ENCODE results near the gene FOXP1.

Gene FOXP1

GRCh38 chr3:71045917-71046282, 537.6 kb downstream of the FOXP1 start:
- Histone ChIP-seq H3K79me2 (ENCODE audit: control insufficient read depth, low read length) (no peaks in the 10 kb centered on the region), H3K36me3 (ENCODE audit: control insufficient read depth, low read length) (peaks cover 53% of the 10 kb centered on the region), H3K27me3 (ENCODE audit: control insufficient read depth, low read length) (no peaks in the 10 kb centered on the region), H3K27ac (ENCODE audit: low read depth, low read length) (no peak overlapping the region), H3K9me2 (replicated peaks; ENCODE audit: control insufficient read depth, low read length) (no peaks in the 10 kb centered on the region), H4K20me1 (ENCODE audit: control insufficient read depth, insufficient read depth, low read depth, low read length) (no peaks in the 10 kb centered on the region), H3K4me1 (ENCODE audit: control insufficient read depth, low read length) (peaks cover 13% of the 10 kb centered on the region), H3K4me3 (ENCODE audit: low read length) (no peak overlapping the region), H3F3A (ENCODE audit: control insufficient read depth, insufficient read depth) (no peaks in the 10 kb centered on the region), H3K9me3 (ENCODE audit: control insufficient read depth, insufficient read depth, low read length) (no peaks in the 10 kb centered on the region), H3K4me2 (ENCODE audit: low read length) (no peak overlapping the region)
- TF ChIP-seq EZH2phosphoT487 (IDR thresholded peaks at IDR 0.05; ENCODE audit: borderline replicate concordance, low read length) = no peak
- no peak for TF ChIP-seq CTCF (IDR thresholded peaks at IDR 0.05; ENCODE audit: low read depth, low read length, poor library complexity, severe bottlenecking)

DNA sequence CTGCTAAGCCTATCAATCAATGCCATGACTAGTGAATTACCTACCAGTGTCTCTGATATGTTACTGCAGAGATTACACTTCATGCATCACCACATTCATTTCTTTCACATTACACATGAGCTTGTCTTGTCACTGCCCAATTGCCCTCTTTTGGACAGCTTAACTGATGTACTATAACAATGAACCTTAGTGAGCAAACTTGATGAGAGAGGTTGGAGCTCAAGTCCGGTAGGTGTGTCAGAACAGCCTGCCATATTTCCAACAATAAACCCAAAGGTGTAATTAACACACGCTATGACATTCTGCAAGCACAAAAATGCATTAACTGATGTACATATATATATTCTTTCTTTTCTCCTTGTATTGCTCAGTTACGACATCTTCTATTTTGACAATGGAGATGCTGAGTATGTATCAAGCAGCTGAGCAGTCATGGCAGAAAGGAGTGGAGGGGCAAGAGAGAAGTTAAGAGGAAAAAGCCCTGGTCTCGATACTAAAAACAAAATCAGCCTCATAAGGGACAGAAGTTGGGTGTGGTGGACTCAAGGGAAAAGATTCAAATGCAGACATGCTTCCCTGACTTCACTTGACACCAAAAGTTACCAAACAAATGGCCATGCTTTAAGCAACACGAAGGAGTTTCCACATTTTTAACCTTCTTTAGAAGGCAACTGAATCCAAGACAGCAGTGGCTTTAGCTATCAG, 538.2 kb downstream of the FOXP1 start:
- Histone ChIP-seq H3K9me2 (replicated peaks; ENCODE audit: control insufficient read depth, low read length) (no peaks in the 10 kb centered on the region), H3K27me3 (ENCODE audit: control insufficient read depth, low read length) (no peaks in the 10 kb centered on the region), H3K4me3 (ENCODE audit: low read length) (no peak overlapping the region), H4K20me1 (ENCODE audit: control insufficient read depth, insufficient read depth, low read depth, low read length) (no peaks in the 10 kb centered on the region), H3K79me2 (ENCODE audit: control insufficient read depth, low read length) (no peaks in the 10 kb centered on the region), H3K4me1 (ENCODE audit: control insufficient read depth, low read length) (peaks cover 9% of the 10 kb centered on the region), H3K27ac (ENCODE audit: low read depth, low read length) (no peak overlapping the region), H3K9me3 (ENCODE audit: control insufficient read depth, insufficient read depth, low read length) (no peaks in the 10 kb centered on the region), H3F3A (ENCODE audit: control insufficient read depth, insufficient read depth) (no peaks in the 10 kb centered on the region), H3K4me2 (ENCODE audit: low read length) (no peak overlapping the region), H3K36me3 (ENCODE audit: control insufficient read depth, low read length) (peaks cover 53% of the 10 kb centered on the region)
- TF ChIP-seq CTCF (IDR thresholded peaks at IDR 0.05; ENCODE audit: low read depth, low read length, poor library complexity, severe bottlenecking) (no peak), EZH2phosphoT487 (IDR thresholded peaks at IDR 0.05; ENCODE audit: borderline replicate concordance, low read length) (no peak)

- Histone ChIP-seq H3F3A (ENCODE audit: control insufficient read depth, insufficient read depth) (no peaks in the 10 kb centered on the region), H4K20me1 (ENCODE audit: control insufficient read depth, insufficient read depth, low read depth, low read length) (no peaks in the 10 kb centered on the region), H3K79me2 (ENCODE audit: control insufficient read depth, low read length) (no peaks in the 10 kb centered on the region), H3K4me3 (ENCODE audit: low read length) (no peak overlapping the region), H3K27ac (ENCODE audit: low read depth, low read length) (no peak overlapping the region), H3K9me3 (ENCODE audit: control insufficient read depth, insufficient read depth, low read length) (no peaks in the 10 kb centered on the region), H3K4me2 (ENCODE audit: low read length) (no peak overlapping the region), H3K9me2 (replicated peaks; ENCODE audit: control insufficient read depth, low read length) (no peaks in the 10 kb centered on the region), H3K27me3 (ENCODE audit: control insufficient read depth, low read length) (no peaks in the 10 kb centered on the region), H3K4me1 (ENCODE audit: control insufficient read depth, low read length) (no peaks in the 10 kb centered on the region), H3K36me3 (ENCODE audit: control insufficient read depth, low read length) (peaks cover 63% of the 10 kb centered on the region)
- TF ChIP-seq CTCF (IDR thresholded peaks at IDR 0.05; ENCODE audit: low read depth, low read length, poor library complexity, severe bottlenecking) = no peak
- TF ChIP-seq EZH2phosphoT487 (IDR thresholded peaks at IDR 0.05; ENCODE audit: borderline replicate concordance, low read length) = no peak
Observed at GRCh38 chr3:71042759-71043158, 540.8 kb downstream of the FOXP1 start.
